ENCODE results near the gene NPAS3.

The NPAS3 gene

DNA sequence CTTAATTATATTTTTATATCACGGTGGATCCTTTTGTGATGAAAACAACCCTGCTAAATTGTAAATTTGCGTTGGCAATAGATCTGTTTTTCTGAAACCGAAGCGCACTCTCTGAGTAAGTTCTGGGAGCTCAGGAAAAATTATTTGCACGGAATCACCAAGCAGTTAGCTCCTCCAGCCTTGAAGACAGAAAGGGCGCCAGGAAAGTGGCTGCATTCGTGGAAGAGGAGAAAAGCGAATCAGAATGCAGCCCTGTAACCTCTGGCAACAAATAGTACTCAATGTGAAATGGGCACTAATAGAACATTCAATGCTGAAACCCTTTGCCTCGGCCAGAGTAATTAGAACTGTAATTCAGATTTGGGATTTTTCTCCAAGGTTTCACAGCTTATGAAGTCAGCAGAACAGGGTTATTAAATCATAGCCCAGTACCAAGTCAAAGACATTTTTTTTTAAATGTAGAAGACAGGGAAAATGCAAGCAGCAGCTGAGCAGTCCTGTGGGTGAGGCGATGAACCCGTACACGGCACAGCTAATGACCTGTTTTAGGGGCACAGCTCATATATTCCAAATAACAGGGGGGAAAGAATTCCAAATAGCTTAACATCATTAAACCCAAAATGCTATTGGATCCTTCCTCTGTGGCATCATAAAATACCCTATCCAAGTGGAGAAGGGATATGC, 760.8 kb downstream of the NPAS3 start:
- H3K4me3 ChIP-seq (ENCODE audit: low read length), result no peak overlapping the region
- TF ChIP-seq, protein P1, sequence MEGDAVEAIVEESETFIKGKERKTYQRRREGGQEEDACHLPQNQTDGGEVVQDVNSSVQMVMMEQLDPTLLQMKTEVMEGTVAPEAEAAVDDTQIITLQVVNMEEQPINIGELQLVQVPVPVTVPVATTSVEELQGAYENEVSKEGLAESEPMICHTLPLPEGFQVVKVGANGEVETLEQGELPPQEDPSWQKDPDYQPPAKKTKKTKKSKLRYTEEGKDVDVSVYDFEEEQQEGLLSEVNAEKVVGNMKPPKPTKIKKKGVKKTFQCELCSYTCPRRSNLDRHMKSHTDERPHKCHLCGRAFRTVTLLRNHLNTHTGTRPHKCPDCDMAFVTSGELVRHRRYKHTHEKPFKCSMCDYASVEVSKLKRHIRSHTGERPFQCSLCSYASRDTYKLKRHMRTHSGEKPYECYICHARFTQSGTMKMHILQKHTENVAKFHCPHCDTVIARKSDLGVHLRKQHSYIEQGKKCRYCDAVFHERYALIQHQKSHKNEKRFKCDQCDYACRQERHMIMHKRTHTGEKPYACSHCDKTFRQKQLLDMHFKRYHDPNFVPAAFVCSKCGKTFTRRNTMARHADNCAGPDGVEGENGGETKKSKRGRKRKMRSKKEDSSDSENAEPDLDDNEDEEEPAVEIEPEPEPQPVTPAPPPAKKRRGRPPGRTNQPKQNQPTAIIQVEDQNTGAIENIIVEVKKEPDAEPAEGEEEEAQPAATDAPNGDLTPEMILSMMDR (IDR thresholded peaks at IDR 0.05; ENCODE audit: insufficient read depth, low read depth, low read length, missing control alignments), result no peak
- no peak for DNase-seq (ENCODE audit: low read depth)

DNA sequence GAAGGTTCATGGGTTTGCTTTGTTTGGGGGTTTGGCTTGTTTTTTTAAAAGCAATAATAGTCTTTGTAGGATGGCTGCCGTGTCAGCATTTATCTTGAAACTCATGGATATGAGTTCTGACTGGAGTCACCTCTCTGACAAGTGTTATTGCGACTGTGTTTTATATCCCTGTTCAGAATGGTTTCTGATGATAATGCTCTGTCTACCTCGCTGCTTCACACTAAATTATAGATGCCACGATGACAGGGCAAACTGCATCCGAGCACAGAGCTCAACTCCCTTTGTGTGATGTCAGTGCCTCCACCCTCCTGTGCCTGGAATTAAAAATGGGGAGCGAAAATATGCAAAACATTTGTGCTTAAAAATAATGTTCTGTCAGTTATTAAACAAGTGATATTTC, 761.4 kb downstream of the NPAS3 start:
- TF ChIP-seq, protein P1 (IDR thresholded peaks at IDR 0.05; ENCODE audit: insufficient read depth, low read depth, low read length, missing control alignments), result no peak
- no peak overlapping the region for H3K4me3 ChIP-seq (ENCODE audit: low read length)
- no peak for DNase-seq (ENCODE audit: low read depth)

DNA sequence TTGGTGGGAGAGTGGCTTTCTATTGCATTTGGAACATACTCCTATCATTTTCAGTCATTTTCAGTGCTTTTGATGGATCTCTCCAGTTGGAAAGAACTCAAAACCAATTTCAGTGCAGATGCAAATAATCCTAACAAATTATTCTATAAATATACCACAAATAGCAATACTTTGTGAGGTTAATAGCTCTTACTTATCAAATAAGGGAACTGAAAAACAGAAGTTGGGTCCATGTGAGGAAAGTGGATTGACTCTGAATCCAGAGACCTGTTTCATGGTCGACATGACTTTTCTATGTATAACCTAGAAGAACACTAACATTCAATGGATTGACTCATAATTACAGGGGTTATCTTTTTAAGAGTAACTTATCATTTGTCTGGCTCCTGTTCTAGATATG, 763.6 kb downstream of the NPAS3 start:
- DNase-seq (ENCODE audit: low read depth), result no peak
- TF ChIP-seq, protein P1 (IDR thresholded peaks at IDR 0.05; ENCODE audit: insufficient read depth, low read depth, low read length, missing control alignments), result no peak
- H3K4me3 ChIP-seq (ENCODE audit: low read length), result no peak overlapping the region

DNA sequence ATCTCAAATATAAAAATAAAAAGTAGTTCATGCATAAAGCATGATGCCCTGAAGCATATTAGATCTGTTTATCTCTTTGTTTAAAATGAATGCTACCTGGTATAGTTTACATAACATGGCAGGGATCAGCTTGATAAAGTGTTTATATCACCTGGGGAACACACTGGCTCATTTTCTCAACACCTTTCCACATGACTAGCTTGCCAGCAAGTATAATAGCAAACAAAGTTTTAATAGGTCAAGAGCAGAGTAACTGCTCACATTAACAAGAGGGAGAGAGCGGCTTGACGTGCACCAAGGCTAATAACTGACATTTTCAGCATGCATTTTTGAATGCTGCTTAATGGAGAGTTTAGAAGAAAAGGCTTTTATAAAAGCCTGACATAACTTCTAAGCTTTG, 765.8 kb downstream of the NPAS3 start:
- no peak overlapping the region for H3K4me3 ChIP-seq (ENCODE audit: low read length)
- no peak for DNase-seq (ENCODE audit: low read depth)
- TF ChIP-seq, protein P1 (IDR thresholded peaks at IDR 0.05; ENCODE audit: insufficient read depth, low read depth, low read length, missing control alignments), result no peak

DNA sequence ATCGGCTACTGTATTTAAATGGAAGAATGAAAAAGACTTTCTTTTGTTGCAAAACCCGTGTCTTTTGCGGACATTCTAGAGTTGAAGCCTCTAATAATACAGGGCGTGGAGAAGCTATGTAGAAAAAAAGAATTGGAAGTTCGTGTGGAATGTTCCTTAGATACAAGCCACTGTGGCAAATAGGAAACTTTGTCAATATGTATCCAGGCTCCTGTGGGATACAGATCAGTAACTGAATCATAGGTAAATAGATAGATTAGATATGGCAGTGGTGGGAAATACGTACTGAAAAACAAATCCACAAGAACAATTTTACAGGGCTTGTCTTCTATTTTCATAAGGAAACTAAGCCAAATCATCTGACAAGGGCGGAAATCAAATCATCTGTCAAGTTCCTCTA, 766.8 kb downstream of the NPAS3 start:
- DNase-seq (ENCODE audit: low read depth), result no peak
- no peak overlapping the region for H3K4me3 ChIP-seq (ENCODE audit: low read length)
- TF ChIP-seq, protein P1 (IDR thresholded peaks at IDR 0.05; ENCODE audit: insufficient read depth, low read depth, low read length, missing control alignments), result no peak

DNA sequence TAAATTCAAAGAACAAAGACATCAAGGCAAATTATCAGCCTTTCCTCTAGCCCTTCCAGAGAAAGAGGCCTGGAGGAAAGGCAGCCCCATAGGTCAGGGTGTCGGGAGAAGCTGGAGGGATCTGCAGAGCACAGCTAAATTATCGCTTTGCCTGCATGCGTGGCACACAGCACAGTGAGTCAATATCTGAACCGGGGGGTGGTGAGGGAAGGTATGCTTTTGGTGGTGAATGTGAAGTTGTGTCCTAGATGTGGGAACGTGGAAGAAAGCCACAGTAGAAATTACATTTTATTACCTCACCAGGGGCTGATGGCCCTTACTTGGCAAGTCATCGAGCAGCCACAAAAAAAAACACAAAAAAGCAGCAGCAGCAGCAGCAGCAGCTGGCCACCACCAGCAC, 769.0 kb downstream of the NPAS3 start:
- TF ChIP-seq, protein P1 (IDR thresholded peaks at IDR 0.05; ENCODE audit: insufficient read depth, low read depth, low read length, missing control alignments), result no peak
- DNase-seq (ENCODE audit: low read depth), result no peak
- no peak overlapping the region for H3K4me3 ChIP-seq (ENCODE audit: low read length)

DNA sequence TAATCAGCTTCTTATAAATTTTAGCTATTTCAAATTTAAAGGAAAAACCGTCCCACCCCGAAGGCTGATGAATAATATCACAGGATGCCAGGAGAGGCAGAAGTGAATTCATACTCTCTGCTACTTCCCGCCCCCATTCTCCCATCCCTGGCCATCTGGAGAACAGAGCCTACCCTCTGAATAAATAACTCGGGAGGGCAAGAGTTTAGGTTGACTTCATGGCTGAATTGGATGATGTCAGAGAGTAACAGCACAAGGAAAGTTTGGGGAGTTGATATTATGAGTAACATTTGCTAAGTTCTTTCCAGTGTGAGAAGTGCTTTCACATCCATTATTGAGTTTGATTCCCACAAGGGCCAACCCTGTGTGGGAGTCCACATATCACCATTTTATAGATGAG, 770.6 kb downstream of the NPAS3 start:
- TF ChIP-seq, protein P1 (IDR thresholded peaks at IDR 0.05; ENCODE audit: insufficient read depth, low read depth, low read length, missing control alignments), result no peak
- no peak for DNase-seq (ENCODE audit: low read depth)
- no peak overlapping the region for H3K4me3 ChIP-seq (ENCODE audit: low read length)

Measured in epithelial cell of esophagus (primary cell).